Heart right ventricle (tissue), 16 donors: ENCODE measurements around the gene MYO7B. TPM values are rescaled to one million over a fixed set of nuclear protein-coding genes. Genes with fewer than 3 reads are reported as not detected.

ENCODE experiments used
- ATAC-seq, 8 donors: fragments of 200-7000 bp; cut with Tn5 transposase; one replicate each; pipeline ENCODE4 v1.9.1; 2020; ENCODE audit warnings: mild to moderate bottlenecking in 8 of 8, moderate library complexity in 8 of 8, moderate number of reproducible peaks in 1 of 8
- DNase-seq, 2 donors: peaks; one replicate each; pipeline ENCODE4 v3.0.0-alpha.2; 2020
- H3K27ac ChIP-seq, 10 donors: fragments of 200-600 bp; sonication (generic) in 2 of 10; one replicate each; pipeline versions ENCODE4 v1.5.0 to v1.8.0; 2020 to 2022; ENCODE audit warnings: mild to moderate bottlenecking in 3 of 10
- H3K27me3 ChIP-seq, 7 donors: fragments of 200-600 bp; one replicate each; pipeline ENCODE4 v1.8.0; 2021 to 2022; ENCODE audit warnings: mild to moderate bottlenecking in 2 of 7
- H3K36me3 ChIP-seq, 9 donors: fragments of 200-600 bp; sonication (generic) in 1 of 9; one replicate each; pipeline versions ENCODE4 v1.5.0 to v1.8.0; 2020 to 2022; ENCODE audit warnings: mild to moderate bottlenecking in 2 of 9
- H3K4me1 ChIP-seq, 9 donors: fragments of 200-600 bp; sonication (generic) in 1 of 9; one replicate each; pipeline versions ENCODE4 v1.5.0 to v1.8.0; 2020 to 2022; ENCODE audit warnings: mild to moderate bottlenecking in 4 of 9
- H3K4me3 ChIP-seq, 10 donors: fragments of 200-600 bp; sonication (generic) in 2 of 10; one replicate each; pipeline versions ENCODE4 v1.5.0 to v1.8.0; 2020 to 2022; ENCODE audit warnings: mild to moderate bottlenecking in 7 of 10, moderate library complexity in 2 of 10
- H3K9me3 ChIP-seq, 11 donors: fragments of 200-600 bp in 10 of 11; sonication (generic) in 2 of 11; one replicate each; pipeline versions ENCODE4 v1.5.0 to v1.8.0; 2013 to 2022; ENCODE audit warnings: mild to moderate bottlenecking in 2 of 11, control low read depth in 1 of 11, moderate library complexity in 1 of 11
- WGBS, 2 donors: extraction: QIAGEN DNeasy Blood & Tissue Kit; methylation state at CpG; one replicate each; pipeline ENCODE4 v1.1.7; 2013; ENCODE audit warnings: inconsistent platforms in 1 of 2; 5-methylcytosine and 5-hydroxymethylcytosine counted together
- intact Hi-C, 10 donors: fragments of 100-400 bp; cut with DNase I; formaldehyde crosslinking; loops; one replicate each; pipeline versions ENCODE4 v1.11.1 to v1.14.2; 2022
- polyA plus RNA-seq, 2 donors: library from polyadenylated mRNA; stranded (reverse); fragments of 200-250 nt; gene quantifications; one replicate each; pipeline ENCODE4 v1.2.3, GENCODE V29; 2013
- total RNA-seq, 10 donors: library from RNA; stranded (reverse); fragmentation: NEBNext Ultra II Directional in 3 of 10; extraction: Animal tissue kit (Norgen Biotek cat#: 25700) in 3 of 10; gene quantifications; one replicate each; pipeline versions ENCODE4 v1.2.1 to v1.2.4, GENCODE V29; 2021 to 2023
- TF ChIP-seq, protein P1 (sequence below), 9 donors: fragments of 200-600 bp; sonication (generic) in 2 of 9; IDR thresholded peaks; one replicate each; pipeline versions ENCODE4 v1.5.0 to v1.8.0; 2021 to 2022; ENCODE audit warnings: antibody characterized with exemption in 9 of 9, mild to moderate bottlenecking in 5 of 9, moderate library complexity in 1 of 9
- donor health status: Arrhythmogenic right ventricular cardiomyopathy.
- donor health status: ischemic (EF 13 %, LVEDD 7.1; RV severe dilation, severe dysfunction).
- donor health status: healthy with polysubstance abuse.
- donor health status: DM: no; HTN: yes; CAD: no.
- donor health status: DM: no; HTN: no; CAD: no.
- donor health status: ischemic (EF 25% LVEDD 6.9; RV normal size, moderate dysfunction).
- donor health status: ischemic (EF 25% LVEDD 5.7; RV mildly dilated, moderate dysfunction).
- donor health status: healthy.
- donor health status: DM: yes; HTN: yes; CAD: no.
- donor health status: Ischemic cardiomyopathy.
- donor health status: ischemic (EF 35%, LVEDD 5.7; RV mildly dilated, moderate dysfunction).
- donor health status: nonischemic (EF 11% LVEDD 7.7; RV severe dilation, severe dysfunction).
- donor health status: DM: yes; HTN: yes; CAD: no.
- donor health status: PGD.
- donor health status: ischemic (EF 29% LVEDD 5.4; RV normal size, mild dysfunction).
- donor health status: nonischemic (EF 23%, LVEDD 6.1; RV moderate dilation, normal function).

MYO7B gene
- total and polyA plus RNA-seq, 12 donors: 0.42 to 2.3 (median 0.90) TPM

DNA sequence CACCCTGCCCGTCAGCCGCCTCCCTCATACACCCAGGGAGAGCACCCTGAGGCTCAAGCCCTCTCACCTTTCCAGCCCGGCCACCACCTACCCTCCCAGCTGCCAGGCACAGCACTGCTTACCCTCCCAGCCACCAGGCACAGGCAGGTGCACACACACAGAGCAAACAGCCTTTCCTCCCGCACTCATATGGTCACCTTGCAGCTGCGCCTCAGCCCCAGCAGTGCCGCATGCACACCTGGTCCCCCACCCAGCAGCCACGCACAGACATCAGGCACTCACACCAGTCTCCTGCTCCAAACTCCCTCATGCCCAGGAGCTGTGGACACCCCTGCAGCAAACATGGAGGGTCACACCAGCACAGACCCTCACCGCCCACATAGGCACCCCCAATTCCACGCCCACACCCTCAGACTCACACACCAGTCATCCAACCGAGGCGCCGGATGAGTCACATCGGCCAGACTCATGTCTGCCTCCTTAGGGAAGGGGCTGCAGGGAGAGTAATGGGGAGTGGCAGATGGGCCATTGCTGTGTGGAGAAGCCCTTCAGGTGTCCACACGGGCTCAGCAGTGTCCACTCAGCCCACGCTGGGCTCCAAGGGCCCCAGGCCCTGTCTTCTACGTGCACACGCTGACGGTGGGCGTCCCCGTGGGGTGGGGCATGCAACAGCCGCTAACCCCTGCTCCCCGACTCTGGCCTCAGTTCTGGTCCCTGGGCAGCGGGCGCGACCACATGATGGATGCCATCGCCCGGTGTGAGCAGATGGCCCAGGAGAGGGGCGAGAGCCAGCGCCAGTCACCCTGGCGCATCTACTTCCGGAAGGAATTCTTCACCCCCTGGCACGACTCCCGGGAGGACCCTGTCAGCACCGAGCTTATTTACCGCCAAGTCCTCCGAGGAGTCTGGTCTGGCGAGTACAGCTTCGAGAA, 88.2 kb downstream of the MYO7B start:
- Histone ChIP-seq H3K36me3 (no peaks in the 10 kb centered on the region), H3K4me1 (peaks cover 0 to 5% (median 0%) of the 10 kb centered on the region in 9 donors), H3K4me3 (no peak overlapping the region), H3K9me3 (no peaks in the 10 kb centered on the region), H3K27me3 (peaks cover 0 to 21% (median 0%) of the 10 kb centered on the region in 7 donors), H3K27ac (no peak overlapping the region)
- TF ChIP-seq, protein P1, sequence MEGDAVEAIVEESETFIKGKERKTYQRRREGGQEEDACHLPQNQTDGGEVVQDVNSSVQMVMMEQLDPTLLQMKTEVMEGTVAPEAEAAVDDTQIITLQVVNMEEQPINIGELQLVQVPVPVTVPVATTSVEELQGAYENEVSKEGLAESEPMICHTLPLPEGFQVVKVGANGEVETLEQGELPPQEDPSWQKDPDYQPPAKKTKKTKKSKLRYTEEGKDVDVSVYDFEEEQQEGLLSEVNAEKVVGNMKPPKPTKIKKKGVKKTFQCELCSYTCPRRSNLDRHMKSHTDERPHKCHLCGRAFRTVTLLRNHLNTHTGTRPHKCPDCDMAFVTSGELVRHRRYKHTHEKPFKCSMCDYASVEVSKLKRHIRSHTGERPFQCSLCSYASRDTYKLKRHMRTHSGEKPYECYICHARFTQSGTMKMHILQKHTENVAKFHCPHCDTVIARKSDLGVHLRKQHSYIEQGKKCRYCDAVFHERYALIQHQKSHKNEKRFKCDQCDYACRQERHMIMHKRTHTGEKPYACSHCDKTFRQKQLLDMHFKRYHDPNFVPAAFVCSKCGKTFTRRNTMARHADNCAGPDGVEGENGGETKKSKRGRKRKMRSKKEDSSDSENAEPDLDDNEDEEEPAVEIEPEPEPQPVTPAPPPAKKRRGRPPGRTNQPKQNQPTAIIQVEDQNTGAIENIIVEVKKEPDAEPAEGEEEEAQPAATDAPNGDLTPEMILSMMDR (IDR thresholded peaks at IDR 0.05): no peak
- WGBS, 2 donors: 90 to 92% methylated on average over 37 to 38 of the region's 38 CpGs
- DNase-seq (no peak), ATAC-seq (peak in 1 of 8 donors; percentile 1)
- intact Hi-C loops: no loop called here

DNA sequence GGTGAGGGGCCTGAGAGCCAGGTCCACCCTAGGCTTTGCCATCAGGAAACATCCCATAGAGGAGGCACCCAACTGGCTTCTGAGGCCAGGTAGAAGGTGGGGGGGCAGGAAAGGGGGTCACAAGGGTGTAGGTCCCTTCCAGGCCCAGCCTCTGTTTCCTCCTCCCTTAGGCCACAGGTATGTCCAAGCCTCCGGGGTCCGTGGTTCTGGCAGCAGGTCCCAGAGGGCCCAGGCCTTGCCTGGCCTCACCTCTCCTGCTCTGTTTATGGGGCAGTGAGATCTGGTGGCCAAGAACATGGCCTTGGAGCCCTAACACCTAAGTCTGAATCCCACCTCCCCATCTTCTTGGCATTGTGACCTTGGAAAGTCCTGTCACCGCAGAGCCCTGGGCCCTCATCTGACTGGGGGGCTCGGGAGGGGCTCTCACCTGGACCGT, 88.9 kb downstream of the MYO7B start:
- H3K4me1 ChIP-seq: peaks cover 0 to 7% (median 0%) of the 10 kb centered on the region in 9 donors
- H3K9me3 ChIP-seq: no peaks in the 10 kb centered on the region
- TF ChIP-seq, protein P1 (IDR thresholded peaks at IDR 0.05): no peak
- no peaks in the 10 kb centered on the region for H3K36me3 ChIP-seq
- no peak overlapping the region for H3K4me3 ChIP-seq
- WGBS, 2 donors: 85 to 90% methylated on average over 5 of the region's 5 CpGs
- H3K27ac ChIP-seq: no peak overlapping the region
- DNase-seq: no peak
- H3K27me3 ChIP-seq: peaks cover 0 to 21% (median 0%) of the 10 kb centered on the region in 7 donors
- no peak for ATAC-seq
- intact Hi-C loops: no loop called here

DNA sequence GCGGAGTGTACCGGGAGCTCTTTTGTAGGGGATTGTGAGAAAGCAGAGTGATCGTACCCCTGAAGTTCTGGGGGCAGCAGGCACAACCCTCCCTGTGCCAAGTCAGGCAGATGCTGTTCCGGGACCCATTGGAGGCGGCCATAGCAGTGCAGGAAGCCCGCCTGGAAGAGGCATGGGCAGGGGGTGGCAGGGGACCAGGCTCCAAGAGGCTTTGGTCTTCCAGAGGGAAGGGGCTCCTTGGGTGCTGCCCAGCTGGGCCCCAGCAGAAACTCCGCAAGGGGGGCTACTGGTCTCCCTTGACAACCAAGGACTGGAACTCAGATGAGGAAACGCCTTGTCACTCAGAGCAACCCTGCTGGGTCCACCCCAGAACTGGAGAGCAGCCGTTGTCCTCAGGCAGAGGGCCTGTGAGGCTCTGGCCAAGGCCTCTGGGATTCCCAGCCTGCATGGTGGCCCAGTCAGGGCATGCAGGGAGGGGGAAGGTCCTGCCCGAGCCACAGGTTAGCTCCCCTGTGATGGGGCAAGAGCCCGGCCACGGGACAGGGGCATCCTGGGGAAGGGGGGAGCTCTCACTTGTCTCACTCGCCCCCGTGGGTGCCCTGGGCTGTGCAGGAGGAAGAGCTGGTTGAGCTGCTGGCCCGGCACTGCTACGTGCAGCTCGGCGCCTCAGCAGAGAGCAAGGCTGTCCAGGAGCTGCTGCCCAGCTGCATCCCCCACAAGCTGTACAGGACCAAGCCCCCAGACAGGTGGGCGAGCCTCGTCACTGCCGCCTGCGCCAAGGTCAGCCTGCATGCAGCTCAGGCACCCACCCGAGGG, 89.5 kb downstream of the MYO7B start:
- WGBS, 2 donors: 71 to 76% methylated on average over 23 of the region's 23 CpGs
- H3K27ac ChIP-seq: no peak overlapping the region
- TF ChIP-seq, protein P1 (IDR thresholded peaks at IDR 0.05): no peak
- DNase-seq (no peak), ATAC-seq (peak in 2 of 8 donors; percentile 2)
- intact Hi-C loops: no loop called here
- H3K4me1 ChIP-seq: peaks cover 0 to 14% (median 2%) of the 10 kb centered on the region in 9 donors
- H3K9me3 ChIP-seq: no peaks in the 10 kb centered on the region
- peaks cover 0 to 21% (median 0%) of the 10 kb centered on the region in 7 donors for H3K27me3 ChIP-seq
- H3K4me3 ChIP-seq: no peak overlapping the region
- H3K36me3 ChIP-seq: no peaks in the 10 kb centered on the region

DNA sequence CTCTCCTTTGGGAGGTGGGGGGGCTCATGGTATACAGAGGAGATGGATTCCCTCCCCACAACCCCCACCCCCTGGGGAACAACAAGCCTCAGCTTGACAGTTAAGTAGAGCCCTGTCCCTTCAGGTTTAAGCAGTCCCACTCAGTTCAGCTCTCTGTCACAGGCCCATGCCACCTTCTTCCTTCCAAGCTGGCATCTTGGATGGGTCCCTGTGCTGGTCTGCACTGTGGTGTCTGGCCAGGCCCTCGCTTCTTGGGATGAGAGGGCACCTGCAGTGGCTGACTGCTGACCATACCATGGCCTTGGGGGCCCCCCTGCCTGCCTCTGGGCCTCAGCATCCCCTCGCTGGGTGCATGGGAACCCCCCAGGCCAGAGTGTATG, 90.1 kb downstream of the MYO7B start:
- Histone ChIP-seq H3K9me3 (no peaks in the 10 kb centered on the region), H3K4me1 (peaks cover 0 to 20% (median 6%) of the 10 kb centered on the region in 9 donors), H3K4me3 (no peak overlapping the region), H3K27me3 (peaks cover 0 to 21% (median 0%) of the 10 kb centered on the region in 7 donors), H3K27ac (no peak overlapping the region), H3K36me3 (no peaks in the 10 kb centered on the region)
- WGBS, 2 donors: 78 to 90% methylated on average over 2 of the region's 2 CpGs
- intact Hi-C loops: no loop called here
- DNase-seq (no peak), ATAC-seq (no peak)
- TF ChIP-seq, protein P1 (IDR thresholded peaks at IDR 0.05): no peak
